Measurements from ENCODE around the gene DPM3. TPM values are rescaled to one million over a fixed set of nuclear protein-coding genes. Genes with fewer than 3 reads are reported as not detected.

The DPM3 gene
- total RNA-seq, 4 donors from 2014 or later = 33.5 to 89.2 (median 65.0) TPM

GRCh38 chr1:155127105-155127966 lies 13.0 kb downstream of the DPM3 start, which contains the start of gene EFNA1:
Gene EFNA1 (plus strand): TSS chr1:155127876. CDS start chr1:155127978, 102 bp downstream.
- TF ChIP-seq POLR2A (IDR thresholded peaks at IDR 0.05) (peak; percentile 85 to 93), CTCF (IDR thresholded peaks at IDR 0.05) (no peak)

GRCh38 chr1:155126556-155127104 lies 13.7 kb downstream of the DPM3 start:
- peaks cover 6 to 24% (median 15%) of the 10 kb centered on the region in 4 donors for H3K4me1 ChIP-seq

More at GRCh38 chr1:155127105-155127966, 13.0 kb downstream of the DPM3 start, which contains the start of gene EFNA1:
- H3K9me3 ChIP-seq = no peaks in the 10 kb centered on the region
- no peaks in the 10 kb centered on the region for H3K27me3 ChIP-seq
- peak within 1 kb of the TSS; percentile 58 to 98 (median 92) for H3K27ac ChIP-seq
- peaks cover 0 to 13% (median 0%) of the 10 kb centered on the region in 3 donors for H3K36me3 ChIP-seq
- H3K4me1 ChIP-seq = peaks cover 6 to 24% (median 15%) of the 10 kb centered on the region in 4 donors
- peak; percentile 26 to 90 (median 89) for DNase-seq
- H3K4me3 ChIP-seq = peak within 1 kb of the TSS; percentile 51 to 69 (median 64)

GRCh38 chr1:155125946-155126555 lies 14.3 kb downstream of the DPM3 start:
- TF ChIP-seq CTCF (IDR thresholded peaks at IDR 0.05) (no peak), POLR2A (IDR thresholded peaks at IDR 0.05) (peak in 1 of 2 donors; percentile 56)
- peak overlapping the region in 3 of 4 donors; percentile 87 to 98 (median 98) for H3K27ac ChIP-seq
- H3K27me3 ChIP-seq = no peaks in the 10 kb centered on the region
- H3K9me3 ChIP-seq = no peaks in the 10 kb centered on the region
- peak overlapping the region; percentile 51 to 69 (median 64) for H3K4me3 ChIP-seq
- peak in 2 of 3 donors; percentile 92 to 97 for DNase-seq
- peaks cover 6 to 24% (median 15%) of the 10 kb centered on the region in 4 donors for H3K4me1 ChIP-seq
- H3K36me3 ChIP-seq = peaks cover 0 to 1% (median 0%) of the 10 kb centered on the region in 3 donors

More at GRCh38 chr1:155126556-155127104, 13.7 kb downstream of the DPM3 start:
- peak in 2 of 3 donors; percentile 58 to 80 for DNase-seq
- H3K27ac ChIP-seq = peak overlapping the region; percentile 58 to 98 (median 92)
- TF ChIP-seq POLR2A (IDR thresholded peaks at IDR 0.05) (no peak), CTCF (IDR thresholded peaks at IDR 0.05) (peak in 1 of 6 experiments; percentile 2)
- H3K9me3 ChIP-seq = no peaks in the 10 kb centered on the region
- peak overlapping the region; percentile 51 to 69 (median 64) for H3K4me3 ChIP-seq
- H3K27me3 ChIP-seq = no peaks in the 10 kb centered on the region
- peaks cover 0 to 6% (median 0%) of the 10 kb centered on the region in 3 donors for H3K36me3 ChIP-seq

GRCh38 chr1:155125511-155125945 lies 14.8 kb downstream of the DPM3 start:
- Histone ChIP-seq H3K4me3 (no peak overlapping the region), H3K4me1 (peaks cover 6 to 24% (median 15%) of the 10 kb centered on the region in 4 donors), H3K9me3 (no peaks in the 10 kb centered on the region), H3K27me3 (no peaks in the 10 kb centered on the region), H3K27ac (peak overlapping the region in 3 of 4 donors; percentile 87 to 98 (median 98)), H3K36me3 (no peaks in the 10 kb centered on the region)
- TF ChIP-seq CTCF (IDR thresholded peaks at IDR 0.05) (peak in 1 of 6 experiments; percentile 21), POLR2A (IDR thresholded peaks at IDR 0.05) (no peak)
- DNase-seq = peak in 1 of 3 donors; percentile 61
